IMR-90 (cell line): ENCODE results near the gene CD209. TPM values are rescaled to one million over a fixed set of nuclear protein-coding genes. Genes with fewer than 3 reads are reported as not detected.

Source experiments
- ATAC-seq: fragments of 200-7000 bp; cut with Tn5 transposase; 2 replicates; pipeline ENCODE4 v1.9.1; 2020; ENCODE audit warnings: low read depth, mild to moderate bottlenecking, moderate library complexity
- BruUV-seq: library from RNA; stranded (reverse); fragments of 400-500 nt; replicated peaks from 2 replicates; lab custom pipeline; 2021; lab: Mats Ljungman, UMichigan
- CTCF ChIA-PET: fragments of 300-600 bp; formaldehyde crosslinking; extraction: SDS; loops from one replicate; lab custom pipeline; 2021; ENCODE audit warnings: antibody characterized with exemption; lab: Yijun Ruan, JAX
- POLR2A ChIA-PET: fragments of 300-600 bp; sonication (Branson Sonifier 250); formaldehyde crosslinking; loops from one replicate; lab custom pipeline; 2022; ENCODE audit warnings: antibody characterized with exemption; ENCODE audit not compliant: unreplicated experiment; lab: Charles Lee
- DNase-seq: peaks from one replicate; pipeline ENCODE4 v3.0.0; 2013
- H2AFZ ChIP-seq: replicated peaks from 2 replicates; pipeline ENCODE3; 2013; ENCODE audit warnings: low read length, mild to moderate bottlenecking; ENCODE audit not compliant: poor library complexity
- H2AK5ac ChIP-seq: 2 replicates; pipeline ENCODE4 v1.6.1; 2013; ENCODE audit warnings: low read depth, low read length, inconsistent platforms
- H2AK9ac ChIP-seq: replicated peaks from 2 replicates; pipeline ENCODE3; 2013; ENCODE audit warnings: mild to moderate bottlenecking, low read depth, low read length, moderate library complexity; ENCODE audit not compliant: poor library complexity
- H2BK120ac ChIP-seq: 2 replicates; pipeline ENCODE4 v1.6.1; 2013; ENCODE audit warnings: low read depth, low read length, inconsistent platforms
- H2BK15ac ChIP-seq: 3 replicates; pipeline ENCODE4 v1.6.1; 2013; ENCODE audit warnings: low read depth, low read length, inconsistent platforms
- H2BK20ac ChIP-seq: 2 replicates; pipeline ENCODE4 v1.6.1; 2013; ENCODE audit warnings: low read depth, mild to moderate bottlenecking, inconsistent platforms, low read length, moderate library complexity
- H2BK5ac ChIP-seq: 2 replicates; pipeline ENCODE4 v1.6.1; 2013; ENCODE audit warnings: mild to moderate bottlenecking, low read depth, low read length, inconsistent platforms; ENCODE audit not compliant: poor library complexity, severe bottlenecking
- H3K14ac ChIP-seq: replicated peaks from 2 replicates; pipeline ENCODE4 v1.6.1; 2013; ENCODE audit warnings: low read depth, low read length, inconsistent platforms
- H3K18ac ChIP-seq: 2 replicates; pipeline ENCODE4 v1.6.1; 2013; ENCODE audit warnings: low read depth, low read length, control low read depth
- H3K23ac ChIP-seq: 2 replicates; pipeline ENCODE4 v1.6.1; 2013; ENCODE audit warnings: low read depth, low read length, inconsistent platforms
- H3K27ac ChIP-seq: 2 replicates; pipeline ENCODE4 v1.5.1; 2013; ENCODE audit warnings: mild to moderate bottlenecking, control low read depth, low read length; ENCODE audit not compliant: insufficient read depth
- H3K27me3 ChIP-seq: 2 replicates; pipeline ENCODE4 v1.6.1; 2013; ENCODE audit warnings: low read length; ENCODE audit not compliant: control insufficient read depth, insufficient read depth
- H3K36me3 ChIP-seq: 2 replicates; pipeline ENCODE4 v1.6.1; 2013; ENCODE audit warnings: low read length, mixed read lengths; ENCODE audit not compliant: control insufficient read depth, insufficient read depth
- H3K4ac ChIP-seq: 2 replicates; pipeline ENCODE4 v1.6.1; 2013; ENCODE audit warnings: low read depth, low read length, inconsistent platforms
- H3K4me1 ChIP-seq: 2 replicates; pipeline ENCODE4 v1.6.1; 2013; ENCODE audit warnings: low read length, mixed read lengths; ENCODE audit not compliant: control insufficient read depth, insufficient read depth
- H3K4me2 ChIP-seq: 2 replicates; pipeline ENCODE4 v1.6.1; 2013; ENCODE audit warnings: low read depth, mild to moderate bottlenecking, control low read depth, low read length, moderate library complexity
- H3K4me3 ChIP-seq: 2 replicates; pipeline ENCODE4 v1.5.1; 2013; ENCODE audit warnings: low read depth, mild to moderate bottlenecking, control low read depth, low read length, moderate library complexity; ENCODE audit not compliant: insufficient read depth
- H3K56ac ChIP-seq: 2 replicates; pipeline ENCODE4 v1.6.1; 2013; ENCODE audit warnings: low read length, inconsistent platforms; ENCODE audit not compliant: insufficient read depth; ENCODE audit errors: extremely low read depth
- H3K79me1 ChIP-seq, 2 experiments: 2 replicates each; pipeline ENCODE4 v1.6.1; 2013; ENCODE audit warnings: low read length in 2 of 2, inconsistent platforms in 1 of 2, low read depth in 1 of 2
- H3K9ac ChIP-seq: 2 replicates; pipeline ENCODE4 v1.6.1; 2013; ENCODE audit warnings: low read depth, low read length, control low read depth
- H3K9me1 ChIP-seq: 2 replicates; pipeline ENCODE4 v1.6.1; 2013; ENCODE audit warnings: low read length, inconsistent platforms; ENCODE audit not compliant: insufficient read depth
- H3K9me3 ChIP-seq: 2 replicates; pipeline ENCODE4 v1.6.1; 2013; ENCODE audit warnings: low read length; ENCODE audit not compliant: control insufficient read depth, insufficient read depth
- H4K20me1 ChIP-seq: 2 replicates; pipeline ENCODE4 v1.6.1; 2013; ENCODE audit warnings: low read length, inconsistent platforms; ENCODE audit not compliant: insufficient read depth
- H4K5ac ChIP-seq: 2 replicates; pipeline ENCODE4 v1.6.1; 2013; ENCODE audit warnings: mild to moderate bottlenecking, low read depth, low read length, control low read depth
- H4K8ac ChIP-seq, 2 experiments: 2 replicates each; pipeline ENCODE4 v1.6.1; 2013; ENCODE audit warnings: low read depth in 2 of 2, low read length in 2 of 2, control low read depth in 1 of 2, inconsistent platforms in 1 of 2
- H4K91ac ChIP-seq: 2 replicates; pipeline ENCODE4 v1.6.1; 2013; ENCODE audit warnings: low read depth, low read length, inconsistent platforms; ENCODE audit not compliant: insufficient read depth
- MAFK ChIP-seq: IDR thresholded peaks from 2 replicates; pipeline ENCODE4 v1.6.1; 2012; ENCODE audit warnings: low read depth, low read length, improper control_type of control experiment
- MAZ ChIP-seq: IDR thresholded peaks from 2 replicates; pipeline ENCODE4 v1.6.1; 2012; ENCODE audit warnings: low read depth, mild to moderate bottlenecking, low read length, improper control_type of control experiment, moderate library complexity, borderline replicate concordance
- NFE2L2 ChIP-seq: fragments of 150-350 bp; IDR thresholded peaks from 2 replicates; pipeline ENCODE4 v1.6.1; 2016; ENCODE audit warnings: low read depth, mild to moderate bottlenecking, low read length
- RAD21 ChIP-seq: IDR thresholded peaks from 2 replicates; pipeline ENCODE4 v1.6.1; 2012; ENCODE audit warnings: low read length, improper control_type of control experiment
- RCOR1 ChIP-seq: IDR thresholded peaks from 2 replicates; pipeline ENCODE4 v1.6.1; 2012; ENCODE audit warnings: mild to moderate bottlenecking, low read length, improper control_type of control experiment; ENCODE audit not compliant: insufficient replicate concordance
- SMC3 ChIP-seq: fragments of 150-350 bp; IDR thresholded peaks from 2 replicates; pipeline ENCODE4 v1.6.1; 2016; ENCODE audit warnings: low read depth, mild to moderate bottlenecking, antibody characterized with exemption, low read length, moderate library complexity
- USF2 ChIP-seq: fragments of 150-350 bp; IDR thresholded peaks from 2 replicates; pipeline ENCODE4 v1.6.1; 2017; ENCODE audit warnings: mild to moderate bottlenecking, antibody characterized with exemption, low read length, low read depth
- WGBS, 2 experiments: methylation state at CpG; one replicate each; pipeline versions ENCODE4 v1.1.5 to v1.1.7; 2013; ENCODE audit warnings: missing lambda C conversion rate in 2 of 2; ENCODE audit not compliant: insufficient read length in 1 of 2; ENCODE audit errors: extremely low coverage in 2 of 2; 5-methylcytosine and 5-hydroxymethylcytosine counted together
- dilution Hi-C: fragments of 300-500 bp; cut with HindIII; formaldehyde crosslinking; loops from one replicate; pipeline ENCODE4 v1.14.3; 2018; ENCODE audit warnings: low sequenced_read_pairs; ENCODE audit not compliant: unreplicated experiment
- in situ Hi-C: fragments of 300-500 bp; cut with MboI; formaldehyde crosslinking; loops from 3 replicates; pipeline ENCODE4 v1.14.3; 2019; ENCODE audit warnings: low sequenced_read_pairs, inconsistent platforms, mixed read lengths
- intact Hi-C: fragments of 100-400 bp; cut with micrococcal nuclease; formaldehyde crosslinking; loops from 2 replicates; pipeline ENCODE4 v1.10.0; 2022
- polyA plus RNA-seq, 3 experiments: library from polyadenylated mRNA; depleted of rRNA; stranded (reverse); fragments of >200 nt; gene quantifications; 2 replicates each; pipeline ENCODE4 v1.2.3, GENCODE V29; 2012; ENCODE audit warnings: low replicate concordance in 1 of 3
- total RNA-seq: library from RNA; depleted of rRNA; stranded (reverse); fragments of >200 nt; gene quantifications from 2 replicates; pipeline ENCODE4 v1.2.3, GENCODE V29; 2012
- TF ChIP-seq, protein P1 (sequence below): fragments of 150-350 bp; IDR thresholded peaks from 2 replicates; pipeline ENCODE4 v1.6.1; 2016; ENCODE audit warnings: low read depth, mild to moderate bottlenecking, low read length, moderate library complexity, borderline replicate concordance

Gene CD209
- total and polyA plus RNA-seq, 2 of the 4 experiments (the other 2 are of a cell fraction): not detected

DNA sequence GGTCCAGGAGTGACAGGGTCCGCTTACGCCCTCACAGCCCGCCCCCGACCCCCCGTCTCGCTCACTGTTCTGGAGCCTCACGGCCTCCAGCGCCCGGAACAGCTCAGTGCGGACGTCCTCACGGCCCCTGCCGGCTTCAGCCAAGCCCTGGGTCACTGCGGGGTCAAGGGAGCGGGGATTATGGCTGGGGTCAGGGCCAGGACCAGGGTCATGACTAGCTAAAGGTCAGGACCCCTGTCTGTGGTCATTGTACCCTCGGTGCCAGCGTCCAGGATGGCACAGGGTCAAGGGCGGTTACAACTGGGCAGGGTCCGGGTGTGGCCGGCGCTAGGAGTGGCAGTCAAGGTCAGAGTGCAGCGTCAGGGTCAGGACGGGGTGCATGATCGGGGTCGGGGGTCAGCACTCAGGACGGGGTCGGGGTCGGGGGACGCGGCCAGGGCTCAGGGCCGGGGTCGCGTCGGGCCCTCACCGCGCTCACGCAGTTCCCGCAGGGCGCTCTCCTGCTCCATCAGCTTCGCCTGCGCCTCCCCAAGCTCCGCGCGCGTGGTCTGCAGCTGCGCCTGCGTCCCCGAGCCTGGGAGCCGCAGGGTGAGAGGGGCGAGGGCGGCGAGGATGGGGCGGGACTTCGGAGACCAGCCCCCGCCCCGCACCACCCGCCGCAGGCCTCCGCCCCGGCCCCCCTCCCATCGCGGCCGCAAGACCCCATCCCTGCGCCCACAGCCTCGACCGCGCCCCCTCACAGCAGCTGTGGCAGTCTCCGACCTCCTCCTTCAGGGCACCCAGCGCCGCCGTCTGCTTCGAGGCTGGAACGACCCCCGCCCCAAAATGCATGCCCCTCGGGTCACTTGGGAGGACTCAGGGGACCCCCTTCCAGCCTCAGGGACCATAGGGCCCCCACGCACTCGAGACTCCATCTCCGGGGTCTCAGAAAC is 16.8 kb downstream of the CD209 start:
- no peak overlapping the region for H3K9ac ChIP-seq
- H3K79me1 ChIP-seq: no peaks in the 10 kb centered on the region
- H3K14ac ChIP-seq: no peak overlapping the region
- POLR2A ChIA-PET: no interaction called here
- no peaks in the 10 kb centered on the region for H3K4me1 ChIP-seq
- no peak overlapping the region for H3K23ac ChIP-seq
- DNase-seq (no peak), ATAC-seq (no peak)
- H2BK15ac ChIP-seq: no peak overlapping the region
- WGBS, 2 experiments: 3% methylated on average over 26 of the region's 78 CpGs; no CpG with 5 or more reads in 1 of the 2 experiments
- H2AK9ac ChIP-seq: no peak overlapping the region
- no peak overlapping the region for H3K56ac ChIP-seq
- H3K27ac ChIP-seq: no peak overlapping the region
- no peak overlapping the region for H2BK5ac ChIP-seq
- no peak overlapping the region for H3K18ac ChIP-seq
- H3K4me2 ChIP-seq: no peak overlapping the region
- no peaks in the 10 kb centered on the region for H3K36me3 ChIP-seq
- H3K9me3 ChIP-seq: no peaks in the 10 kb centered on the region
- in situ Hi-C loops (no loop called here), intact Hi-C loops (no loop called here), dilution Hi-C loops (no loop called here)
- no peak overlapping the region for H4K91ac ChIP-seq
- H3K4me3 ChIP-seq: no peak overlapping the region
- H2AK5ac ChIP-seq: no peak overlapping the region
- H4K8ac ChIP-seq: no peak overlapping the region
- CTCF ChIA-PET: no interaction called here
- no peak overlapping the region for H4K5ac ChIP-seq
- no peak overlapping the region for H2AFZ ChIP-seq
- no peaks in the 10 kb centered on the region for H4K20me1 ChIP-seq
- TF ChIP-seq NFE2L2: no peak
- TF ChIP-seq USF2: no peak
- no peak for TF ChIP-seq RCOR1
- TF ChIP-seq, protein P1, sequence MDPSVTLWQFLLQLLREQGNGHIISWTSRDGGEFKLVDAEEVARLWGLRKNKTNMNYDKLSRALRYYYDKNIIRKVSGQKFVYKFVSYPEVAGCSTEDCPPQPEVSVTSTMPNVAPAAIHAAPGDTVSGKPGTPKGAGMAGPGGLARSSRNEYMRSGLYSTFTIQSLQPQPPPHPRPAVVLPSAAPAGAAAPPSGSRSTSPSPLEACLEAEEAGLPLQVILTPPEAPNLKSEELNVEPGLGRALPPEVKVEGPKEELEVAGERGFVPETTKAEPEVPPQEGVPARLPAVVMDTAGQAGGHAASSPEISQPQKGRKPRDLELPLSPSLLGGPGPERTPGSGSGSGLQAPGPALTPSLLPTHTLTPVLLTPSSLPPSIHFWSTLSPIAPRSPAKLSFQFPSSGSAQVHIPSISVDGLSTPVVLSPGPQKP: no peak
- TF ChIP-seq RAD21: no peak
- TF ChIP-seq SMC3: no peak
- TF ChIP-seq MAFK: no peak
- no peak for TF ChIP-seq MAZ
- no peak overlapping the region for H2BK120ac ChIP-seq
- no TSS peak for BruUV-seq
- H3K27me3 ChIP-seq: peaks cover 44% of the 10 kb centered on the region
- no peaks in the 10 kb centered on the region for H3K9me1 ChIP-seq
- no peak overlapping the region for H2BK20ac ChIP-seq
- no peak overlapping the region for H3K4ac ChIP-seq
